Stomach (tissue), 4 donors: ENCODE data around the gene PPARA.

Source experiments
- CTCF ChIP-seq, 7 experiments: fragments of 450-650 bp in 4 of 7; fragments of 200-600 bp in 3 of 7; sonication (generic) in 3 of 7; IDR thresholded peaks; one replicate each; pipeline ENCODE4 v1.5.1; 2016 to 2019; ENCODE audit warnings: antibody characterized with exemption in 7 of 7, control low read depth in 2 of 7, mild to moderate bottlenecking in 1 of 7
- POLR2AphosphoS5 ChIP-seq, 3 donors: sonication (generic); formaldehyde crosslinking; IDR thresholded peaks; one replicate each; pipeline ENCODE4 v1.6.1; 2016; ENCODE audit warnings: antibody characterized with exemption in 3 of 3

GRCh38 chr22:46280999-46281623 is 130.8 kb downstream of the PPARA start:
- TF ChIP-seq CTCF (IDR thresholded peaks at IDR 0.05) (no peak), POLR2AphosphoS5 (IDR thresholded peaks at IDR 0.05) (no peak)
